ENCODE data around the gene WFDC1. TPM values are rescaled to one million over a fixed set of nuclear protein-coding genes. Genes with fewer than 3 reads are reported as not detected.
A peak's percentile ranks its signal among the peaks of the same experiment; 100 is the strongest.

WFDC1 gene
- total RNA-seq, 1 donor from 2014 or later, result not detected

GRCh38 chr16:84313921-84314320, 19.2 kb downstream of the WFDC1 start:
- TF ChIP-seq EZH2phosphoT487 (IDR thresholded peaks at IDR 0.05) (no peak), EZH2 (IDR thresholded peaks at IDR 0.05) (no peak)
- TF ChIP-seq, protein P1, sequence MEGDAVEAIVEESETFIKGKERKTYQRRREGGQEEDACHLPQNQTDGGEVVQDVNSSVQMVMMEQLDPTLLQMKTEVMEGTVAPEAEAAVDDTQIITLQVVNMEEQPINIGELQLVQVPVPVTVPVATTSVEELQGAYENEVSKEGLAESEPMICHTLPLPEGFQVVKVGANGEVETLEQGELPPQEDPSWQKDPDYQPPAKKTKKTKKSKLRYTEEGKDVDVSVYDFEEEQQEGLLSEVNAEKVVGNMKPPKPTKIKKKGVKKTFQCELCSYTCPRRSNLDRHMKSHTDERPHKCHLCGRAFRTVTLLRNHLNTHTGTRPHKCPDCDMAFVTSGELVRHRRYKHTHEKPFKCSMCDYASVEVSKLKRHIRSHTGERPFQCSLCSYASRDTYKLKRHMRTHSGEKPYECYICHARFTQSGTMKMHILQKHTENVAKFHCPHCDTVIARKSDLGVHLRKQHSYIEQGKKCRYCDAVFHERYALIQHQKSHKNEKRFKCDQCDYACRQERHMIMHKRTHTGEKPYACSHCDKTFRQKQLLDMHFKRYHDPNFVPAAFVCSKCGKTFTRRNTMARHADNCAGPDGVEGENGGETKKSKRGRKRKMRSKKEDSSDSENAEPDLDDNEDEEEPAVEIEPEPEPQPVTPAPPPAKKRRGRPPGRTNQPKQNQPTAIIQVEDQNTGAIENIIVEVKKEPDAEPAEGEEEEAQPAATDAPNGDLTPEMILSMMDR (IDR thresholded peaks at IDR 0.05), result no peak
- Mint-ChIP-seq H3K4me3 (no peak overlapping the region), H3K4me1 (peaks cover 13% of the 10 kb centered on the region), H3K9me3 (peaks cover 2% of the 10 kb centered on the region), H3K27ac (peak overlapping the region; percentile 75), H3K36me3 (no peaks in the 10 kb centered on the region), H3K27me3 (ENCODE audit: insufficient read depth, low read depth) (peaks cover 12% of the 10 kb centered on the region)
- no peak overlapping the region for H3K4me2 ChIP-seq
- no peak overlapping the region for H3K4me3 ChIP-seq
- H3K9me3 ChIP-seq (ENCODE audit: low read depth), result no peaks in the 10 kb centered on the region
- no peak overlapping the region for H2AFZ ChIP-seq (replicated peaks)
- no peak overlapping the region for H3K27ac ChIP-seq
- no peak overlapping the region for H3K9ac ChIP-seq
- H3K36me3 ChIP-seq, result no peaks in the 10 kb centered on the region
- peaks cover 10% of the 10 kb centered on the region for H3F3A ChIP-seq (ENCODE audit: low read depth)
- H4K20me1 ChIP-seq (ENCODE audit: low read depth), result no peaks in the 10 kb centered on the region
- H3K27me3 ChIP-seq, result peaks cover 29% of the 10 kb centered on the region
- H3K4me1 ChIP-seq, result no peaks in the 10 kb centered on the region
- H3K79me2 ChIP-seq (ENCODE audit: low read depth), result no peaks in the 10 kb centered on the region
- no peak for DNase-seq (ENCODE audit: low spot score)

GRCh38 chr16:84314373-84314772, 19.7 kb downstream of the WFDC1 start:
- Mint-ChIP-seq H3K4me1 (peaks cover 8% of the 10 kb centered on the region), H3K27ac (no peak overlapping the region), H3K27me3 (ENCODE audit: insufficient read depth, low read depth) (peaks cover 10% of the 10 kb centered on the region), H3K36me3 (no peaks in the 10 kb centered on the region), H3K4me3 (no peak overlapping the region), H3K9me3 (peaks cover 4% of the 10 kb centered on the region)
- no peak overlapping the region for H3K4me3 ChIP-seq
- DNase-seq (ENCODE audit: low spot score), result no peak
- no peaks in the 10 kb centered on the region for H3K4me1 ChIP-seq
- no peaks in the 10 kb centered on the region for H4K20me1 ChIP-seq (ENCODE audit: low read depth)
- no peaks in the 10 kb centered on the region for H3K79me2 ChIP-seq (ENCODE audit: low read depth)
- no peak overlapping the region for H3K4me2 ChIP-seq
- no peak overlapping the region for H3K9ac ChIP-seq
- no peaks in the 10 kb centered on the region for H3K9me3 ChIP-seq (ENCODE audit: low read depth)
- H3K27me3 ChIP-seq, result peaks cover 29% of the 10 kb centered on the region
- no peak overlapping the region for H2AFZ ChIP-seq (replicated peaks)
- peaks cover 10% of the 10 kb centered on the region for H3F3A ChIP-seq (ENCODE audit: low read depth)
- TF ChIP-seq EZH2 (IDR thresholded peaks at IDR 0.05), result no peak
- no peak for TF ChIP-seq EZH2phosphoT487 (IDR thresholded peaks at IDR 0.05)
- TF ChIP-seq, protein P1 (IDR thresholded peaks at IDR 0.05), result no peak
- H3K36me3 ChIP-seq, result no peaks in the 10 kb centered on the region
- no peak overlapping the region for H3K27ac ChIP-seq

- H3K4me3 ChIP-seq, result no peak overlapping the region
- no peaks in the 10 kb centered on the region for H3K4me1 ChIP-seq
- H3K27me3 Mint-ChIP-seq (ENCODE audit: insufficient read depth, low read depth), result peaks cover 10% of the 10 kb centered on the region
- no peaks in the 10 kb centered on the region for H3K9me3 ChIP-seq (ENCODE audit: low read depth)
- H3K4me2 ChIP-seq, result no peak overlapping the region
- no peak overlapping the region for H3K9ac ChIP-seq
- H3K79me2 ChIP-seq (ENCODE audit: low read depth), result no peaks in the 10 kb centered on the region
- H3K36me3 ChIP-seq, result no peaks in the 10 kb centered on the region
- no peaks in the 10 kb centered on the region for H4K20me1 ChIP-seq (ENCODE audit: low read depth)
- TF ChIP-seq EZH2phosphoT487 (IDR thresholded peaks at IDR 0.05) (no peak), EZH2 (IDR thresholded peaks at IDR 0.05) (no peak)
- TF ChIP-seq, protein P1 (IDR thresholded peaks at IDR 0.05), result no peak
- no peak overlapping the region for H3K4me3 Mint-ChIP-seq
- no peak overlapping the region for H3K27ac Mint-ChIP-seq
- peaks cover 8% of the 10 kb centered on the region for H3K4me1 Mint-ChIP-seq
- H2AFZ ChIP-seq (replicated peaks), result no peak overlapping the region
- no peaks in the 10 kb centered on the region for H3K36me3 Mint-ChIP-seq
- H3K27me3 ChIP-seq, result peaks cover 29% of the 10 kb centered on the region
- no peak overlapping the region for H3K27ac ChIP-seq
- no peak for DNase-seq (ENCODE audit: low spot score)
- H3K9me3 Mint-ChIP-seq, result peaks cover 7% of the 10 kb centered on the region
- peaks cover 10% of the 10 kb centered on the region for H3F3A ChIP-seq (ENCODE audit: low read depth)
Observed at GRCh38 chr16:84314814-84315213, 20.1 kb downstream of the WFDC1 start.

Measured in neural progenitor cell (in vitro differentiated cells).